GM19468 (cell line): ENCODE results near the gene PLCB1.
A peak's percentile ranks its signal among the peaks of the same experiment; 100 is the strongest.
"Not testable (repeated sequence)": the region's sequence is repeated elsewhere in the genome, so short reads cannot be mapped to it uniquely, and the experiment has no call there.

Experiments
- ATAC-seq: cut with Tn5 transposase; IDR thresholded peaks from one replicate; pipeline ENCODE4 v1.9.1; 2021; ENCODE audit warnings: mild to moderate bottlenecking, moderate library complexity, moderate number of reproducible peaks; ENCODE audit not compliant: unreplicated experiment; ENCODE audit errors: extremely low read depth

The PLCB1 gene

GRCh38 chr20:8154638-8155037, 22.6 kb downstream of the PLCB1 start:
- ATAC-seq: no peak

- ATAC-seq: no peak
These were observed 23.2 kb downstream of the PLCB1 start for GRCh38 chr20:8155229-8155628.

- ATAC-seq: no peak
These were observed 23.7 kb downstream of the PLCB1 start for GRCh38 chr20:8155812-8156211.

GRCh38 chr20:8156235-8157079, 24.4 kb downstream of the PLCB1 start:
- ATAC-seq: peak; percentile 36

GRCh38 chr20:8159217-8159616, 27.2 kb downstream of the PLCB1 start:
- ATAC-seq: not testable (repeated sequence)

GRCh38 chr20:8161264-8162071, 29.4 kb downstream of the PLCB1 start:
- no peak for ATAC-seq

GRCh38 chr20:8162610-8163009, 30.5 kb downstream of the PLCB1 start:
- ATAC-seq: no peak

GRCh38 chr20:8163543-8163942, 31.5 kb downstream of the PLCB1 start:
- ATAC-seq: no peak

GRCh38 chr20:8166730-8167129, 34.7 kb downstream of the PLCB1 start:
- ATAC-seq: no peak

GRCh38 chr20:8168785-8169288, 36.8 kb downstream of the PLCB1 start:
- ATAC-seq: no peak

- no peak for ATAC-seq
These were observed 38.9 kb downstream of the PLCB1 start for GRCh38 chr20:8170921-8171320.

- no peak for ATAC-seq
These were observed 40.1 kb downstream of the PLCB1 start for GRCh38 chr20:8172191-8172590.

- ATAC-seq: no peak
These were observed 43.9 kb downstream of the PLCB1 start for GRCh38 chr20:8175741-8176675.

GRCh38 chr20:8183526-8183925, 51.5 kb downstream of the PLCB1 start:
- ATAC-seq: no peak

GRCh38 chr20:8187740-8188139, 55.7 kb downstream of the PLCB1 start:
- no peak for ATAC-seq

GRCh38 chr20:8190043-8190880, 58.2 kb downstream of the PLCB1 start:
- no peak for ATAC-seq

- ATAC-seq: no peak
These were observed 62.7 kb downstream of the PLCB1 start for GRCh38 chr20:8194721-8195120.

GRCh38 chr20:8196096-8196495, 64.0 kb downstream of the PLCB1 start:
- no peak for ATAC-seq

- no peak for ATAC-seq
These were observed 68.2 kb downstream of the PLCB1 start for GRCh38 chr20:8200220-8200619.
